Progenitor cell of endocrine pancreas (in vitro differentiated cells): Measurements from ENCODE around the gene CHCHD10. TPM values are rescaled to one million over a fixed set of nuclear protein-coding genes. Genes with fewer than 3 reads are reported as not detected.

ENCODE experiments used
- DNase-seq: peaks from one replicate; pipeline ENCODE4 v3.0.0; 2021; ENCODE audit warnings: low spot score; ENCODE audit not compliant: unreplicated experiment
- H3K27ac Mint-ChIP-seq: 2 replicates; pipeline ENCODE4 v1.8.0; 2021; ENCODE audit warnings: mild to moderate bottlenecking, moderate library complexity, mixed read lengths
- H3K27me3 Mint-ChIP-seq: 2 replicates; pipeline ENCODE4 v1.8.0; 2021; ENCODE audit warnings: mixed read lengths
- H3K36me3 Mint-ChIP-seq: 2 replicates; pipeline ENCODE4 v1.8.0; 2022; ENCODE audit warnings: mixed read lengths; ENCODE audit not compliant: insufficient read depth
- H3K4me1 Mint-ChIP-seq: 2 replicates; pipeline ENCODE4 v1.8.0; 2021; ENCODE audit warnings: low read depth, mixed read lengths
- H3K4me3 Mint-ChIP-seq: 2 replicates; pipeline ENCODE4 v1.8.0; 2021; ENCODE audit warnings: low read depth, mild to moderate bottlenecking, moderate library complexity, mixed read lengths
- H3K9me3 Mint-ChIP-seq: 2 replicates; pipeline ENCODE4 v1.8.0; 2021; ENCODE audit warnings: low read depth, mixed read lengths
- total RNA-seq: library from RNA; stranded (reverse); gene quantifications from 2 replicates; pipeline ENCODE4 v1.2.1, GENCODE V29; 2021
- TF ChIP-seq, protein P1 (sequence below): fragments of 200-600 bp; sonication (generic); IDR thresholded peaks from one replicate; pipeline ENCODE4 v1.5.0; 2021; ENCODE audit warnings: antibody characterized with exemption, mild to moderate bottlenecking; ENCODE audit not compliant: unreplicated experiment

CHCHD10 gene
- total RNA-seq, 1 donor from 2014 or later = 42.3 TPM

DNA sequence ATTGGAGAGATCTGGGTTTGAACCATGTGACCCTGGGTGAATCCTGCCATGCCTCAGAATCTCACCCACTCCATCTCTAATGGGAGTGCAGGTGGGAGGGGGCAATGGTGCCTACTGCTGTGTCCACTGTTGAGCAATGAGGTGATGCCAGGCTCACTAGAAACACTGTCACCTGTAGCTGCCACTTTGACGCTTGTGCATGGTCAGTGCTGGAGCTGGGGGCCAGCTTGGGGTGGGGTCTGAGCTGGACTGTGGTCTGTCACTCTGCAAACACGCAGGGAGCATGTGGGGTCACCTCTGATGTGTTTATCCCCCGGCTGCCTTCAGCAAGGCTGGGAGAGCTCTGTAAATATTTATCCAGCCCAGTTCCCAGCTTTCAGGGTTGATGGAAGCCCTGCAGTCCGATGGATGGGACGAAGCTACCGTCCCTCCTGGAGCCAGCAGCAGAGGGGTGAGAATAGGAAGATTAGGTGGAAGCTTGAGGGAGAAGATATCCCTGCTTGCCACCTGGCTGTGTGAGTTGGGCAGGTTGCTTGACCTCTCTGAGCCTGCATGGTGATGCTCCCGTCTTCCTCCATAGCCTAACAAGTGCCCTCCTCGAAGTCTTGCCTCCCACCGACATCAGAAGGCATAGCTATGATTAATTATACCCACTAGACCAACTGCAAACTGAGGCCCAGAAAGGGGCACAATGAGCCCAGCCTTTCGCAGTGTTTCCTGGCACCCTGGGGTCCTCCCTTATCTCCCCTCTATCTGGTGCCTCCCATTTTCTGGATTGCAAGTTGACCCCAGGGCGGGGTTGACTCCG lies 6.5 kb upstream of the CHCHD10 start:
- peak overlapping the region; percentile 62 for H3K4me3 Mint-ChIP-seq
- H3K9me3 Mint-ChIP-seq = no peaks in the 10 kb centered on the region
- no peaks in the 10 kb centered on the region for H3K36me3 Mint-ChIP-seq
- TF ChIP-seq, protein P1, sequence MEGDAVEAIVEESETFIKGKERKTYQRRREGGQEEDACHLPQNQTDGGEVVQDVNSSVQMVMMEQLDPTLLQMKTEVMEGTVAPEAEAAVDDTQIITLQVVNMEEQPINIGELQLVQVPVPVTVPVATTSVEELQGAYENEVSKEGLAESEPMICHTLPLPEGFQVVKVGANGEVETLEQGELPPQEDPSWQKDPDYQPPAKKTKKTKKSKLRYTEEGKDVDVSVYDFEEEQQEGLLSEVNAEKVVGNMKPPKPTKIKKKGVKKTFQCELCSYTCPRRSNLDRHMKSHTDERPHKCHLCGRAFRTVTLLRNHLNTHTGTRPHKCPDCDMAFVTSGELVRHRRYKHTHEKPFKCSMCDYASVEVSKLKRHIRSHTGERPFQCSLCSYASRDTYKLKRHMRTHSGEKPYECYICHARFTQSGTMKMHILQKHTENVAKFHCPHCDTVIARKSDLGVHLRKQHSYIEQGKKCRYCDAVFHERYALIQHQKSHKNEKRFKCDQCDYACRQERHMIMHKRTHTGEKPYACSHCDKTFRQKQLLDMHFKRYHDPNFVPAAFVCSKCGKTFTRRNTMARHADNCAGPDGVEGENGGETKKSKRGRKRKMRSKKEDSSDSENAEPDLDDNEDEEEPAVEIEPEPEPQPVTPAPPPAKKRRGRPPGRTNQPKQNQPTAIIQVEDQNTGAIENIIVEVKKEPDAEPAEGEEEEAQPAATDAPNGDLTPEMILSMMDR = no peak
- peak overlapping the region; percentile 35 for H3K27ac Mint-ChIP-seq
- H3K4me1 Mint-ChIP-seq = peaks cover 20% of the 10 kb centered on the region
- H3K27me3 Mint-ChIP-seq = no peaks in the 10 kb centered on the region
- DNase-seq = no peak

GRCh38 chr22:23773483-23774113 lies 5.8 kb upstream of the CHCHD10 start:
- H3K4me3 Mint-ChIP-seq = peak overlapping the region; percentile 77
- DNase-seq = no peak
- H3K27ac Mint-ChIP-seq = peak overlapping the region; percentile 86
- H3K9me3 Mint-ChIP-seq = no peaks in the 10 kb centered on the region
- no peaks in the 10 kb centered on the region for H3K27me3 Mint-ChIP-seq
- H3K4me1 Mint-ChIP-seq = peaks cover 20% of the 10 kb centered on the region
- TF ChIP-seq, protein P1 = no peak
- H3K36me3 Mint-ChIP-seq = no peaks in the 10 kb centered on the region

DNA sequence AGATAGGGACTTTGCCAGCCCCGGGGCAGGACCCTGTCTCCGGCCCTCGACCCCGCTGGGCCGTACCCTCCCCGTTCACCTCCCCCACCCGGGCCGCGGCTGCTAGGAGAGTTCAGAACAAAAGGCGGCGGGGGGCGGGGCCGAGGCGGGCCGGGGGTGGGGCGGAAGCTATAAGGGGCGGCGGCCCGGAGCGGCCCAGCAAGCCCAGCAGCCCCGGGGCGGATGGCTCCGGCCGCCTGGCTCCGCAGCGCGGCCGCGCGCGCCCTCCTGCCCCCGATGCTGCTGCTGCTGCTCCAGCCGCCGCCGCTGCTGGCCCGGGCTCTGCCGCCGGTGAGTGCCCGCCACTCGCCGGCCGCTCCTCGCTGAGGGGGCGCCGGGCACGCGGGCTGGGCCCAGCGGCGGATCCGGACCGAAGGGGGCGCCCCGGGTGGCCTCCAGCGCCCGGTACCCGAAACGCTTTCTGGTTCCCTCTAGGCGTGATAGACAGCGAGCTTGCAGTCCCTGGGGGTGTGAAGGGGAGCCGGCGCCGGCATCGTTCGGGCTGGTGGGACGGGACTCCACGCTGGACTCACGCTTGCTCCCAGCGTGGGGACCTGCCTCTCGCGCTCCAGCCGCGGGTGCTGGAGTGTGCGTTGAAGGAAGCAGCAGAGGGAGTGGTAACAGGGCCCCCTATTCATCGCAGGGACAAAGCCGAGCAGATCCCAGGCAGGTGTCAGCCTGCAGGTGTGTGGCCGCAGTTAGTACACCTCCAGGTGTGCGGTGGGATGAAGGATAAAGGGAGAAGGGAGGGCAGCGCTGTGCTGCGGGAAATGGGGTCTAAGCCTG lies 5.1 kb upstream of the CHCHD10 start, which contains the start of gene MMP11:
Gene MMP11 (plus strand): TSS at position 201 of the 825 bp plus-strand sequence. CDS start 22 bp downstream, at position 223.
- Mint-ChIP-seq H3K27me3 (no peaks in the 10 kb centered on the region), H3K9me3 (no peaks in the 10 kb centered on the region), H3K4me1 (peaks cover 20% of the 10 kb centered on the region), H3K27ac (peak within 1 kb of the TSS; percentile 86), H3K4me3 (peak within 1 kb of the TSS; percentile 77), H3K36me3 (no peaks in the 10 kb centered on the region)
- TF ChIP-seq, protein P1 = peak; percentile 27
- peak; percentile 55 for DNase-seq

DNA sequence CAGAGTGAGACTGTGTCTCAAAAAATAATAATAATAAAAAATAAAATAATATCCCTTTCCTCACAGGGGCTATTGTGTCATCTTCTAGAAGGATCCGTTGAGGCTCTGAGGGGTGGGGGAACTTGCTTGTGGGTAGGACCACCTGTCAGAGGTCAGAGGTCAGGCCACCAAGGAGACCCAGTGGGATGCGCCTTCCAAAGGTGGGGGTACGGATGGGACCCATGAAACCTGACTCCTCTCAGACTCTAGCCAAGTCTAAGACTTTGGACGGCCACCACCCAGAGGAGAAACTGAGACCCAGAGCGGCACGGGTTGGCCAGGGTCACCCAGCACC lies 4.5 kb upstream of the CHCHD10 start:
- peak overlapping the region; percentile 74 for H3K27ac Mint-ChIP-seq
- TF ChIP-seq, protein P1 = no peak

GRCh38 chr22:23769321-23769965 lies 1.7 kb upstream of the CHCHD10 start:
- TF ChIP-seq, protein P1 = no peak
- Mint-ChIP-seq H3K9me3 (no peaks in the 10 kb centered on the region), H3K27me3 (no peaks in the 10 kb centered on the region), H3K36me3 (no peaks in the 10 kb centered on the region), H3K27ac (no peak overlapping the region), H3K4me1 (peaks cover 16% of the 10 kb centered on the region), H3K4me3 (no peak overlapping the region)
- no peak for DNase-seq

More for the DNA sequence above, 4.5 kb upstream of the CHCHD10 start:
- H3K36me3 Mint-ChIP-seq = no peaks in the 10 kb centered on the region
- no peaks in the 10 kb centered on the region for H3K27me3 Mint-ChIP-seq
- DNase-seq = no peak
- no peaks in the 10 kb centered on the region for H3K9me3 Mint-ChIP-seq
- peak overlapping the region; percentile 69 for H3K4me3 Mint-ChIP-seq
- peaks cover 20% of the 10 kb centered on the region for H3K4me1 Mint-ChIP-seq
